GM23338 (cell line): Measurements from ENCODE around the gene CADPS. TPM values are rescaled to one million over a fixed set of nuclear protein-coding genes. Genes with fewer than 3 reads are reported as not detected.

ENCODE experiments used
- ATAC-seq: fragments of 200-7000 bp; cut with Tn5 transposase; 3 replicates; pipeline ENCODE4 v1.9.1; 2020
- DNase-seq: peaks from one replicate; pipeline ENCODE4 v3.0.0-alpha.2; 2015; ENCODE audit warnings: low spot score
- H2AFZ ChIP-seq: fragments of 200-600 bp; sonication (generic); 2 replicates; pipeline ENCODE4 v1.8.0; 2016; ENCODE audit warnings: antibody characterized with exemption, mild to moderate bottlenecking, moderate library complexity
- H3F3A ChIP-seq: fragments of 200-600 bp; sonication (generic); replicated peaks from 2 replicates; pipeline ENCODE4 v1.8.0; 2017; ENCODE audit warnings: antibody characterized with exemption, mixed run types, low read depth
- H3K27ac ChIP-seq: fragments of 200-600 bp; sonication (generic); 2 replicates; pipeline ENCODE4 v1.6.1; 2016; ENCODE audit warnings: low read depth
- H3K27me3 ChIP-seq: fragments of 200-600 bp; sonication (generic); 2 replicates; pipeline ENCODE4 v1.8.0; 2016; ENCODE audit warnings: mild to moderate bottlenecking, mixed run types, moderate library complexity; ENCODE audit not compliant: insufficient read depth
- H3K36me3 ChIP-seq: fragments of 200-600 bp; sonication (generic); 2 replicates; pipeline ENCODE4 v1.8.0; 2016; ENCODE audit warnings: mild to moderate bottlenecking; ENCODE audit not compliant: insufficient read depth
- H3K4me1 ChIP-seq: fragments of 200-600 bp; sonication (generic); 2 replicates; pipeline ENCODE4 v1.8.0; 2016; ENCODE audit warnings: mild to moderate bottlenecking, moderate library complexity; ENCODE audit not compliant: insufficient read depth
- H3K4me2 ChIP-seq: fragments of 200-600 bp; sonication (generic); 2 replicates; pipeline ENCODE4 v1.7.1; 2017; ENCODE audit warnings: mixed run types
- H3K4me3 ChIP-seq: fragments of 200-600 bp; sonication (generic); 2 replicates; pipeline ENCODE4 v1.6.1; 2016; ENCODE audit warnings: mixed run types
- H3K79me2 ChIP-seq: fragments of 200-600 bp; sonication (generic); replicated peaks from 2 replicates; pipeline ENCODE4 v1.8.0; 2017; ENCODE audit warnings: mild to moderate bottlenecking; ENCODE audit not compliant: insufficient read depth
- H3K9me2 ChIP-seq: fragments of 200-600 bp; sonication (generic); 2 replicates; pipeline ENCODE4 v1.8.0; 2017; ENCODE audit not compliant: insufficient read depth
- H4K20me1 ChIP-seq: fragments of 200-600 bp; sonication (generic); replicated peaks from 2 replicates; pipeline ENCODE4 v1.8.0; 2017; ENCODE audit warnings: mild to moderate bottlenecking; ENCODE audit not compliant: insufficient read depth
- H3K27ac Mint-ChIP-seq: 2 replicates; pipeline ENCODE4 v1.8.0; 2020; ENCODE audit warnings: inconsistent platforms, mild to moderate bottlenecking, moderate library complexity, mixed read lengths
- H3K27me3 Mint-ChIP-seq: 3 replicates; pipeline ENCODE4 v1.8.0; 2022; ENCODE audit warnings: low read depth, mild to moderate bottlenecking, moderate library complexity, mixed read lengths, inconsistent platforms; ENCODE audit not compliant: insufficient read depth, poor library complexity
- H3K36me3 Mint-ChIP-seq: 3 replicates; pipeline ENCODE4 v1.8.0; 2021; ENCODE audit warnings: low read depth, mild to moderate bottlenecking, inconsistent platforms, moderate library complexity, mixed read lengths
- H3K4me1 Mint-ChIP-seq: 3 replicates; pipeline ENCODE4 v1.8.0; 2020; ENCODE audit warnings: mild to moderate bottlenecking, inconsistent platforms, mixed read lengths
- H3K4me3 Mint-ChIP-seq: 3 replicates; pipeline ENCODE4 v1.8.0; 2021; ENCODE audit warnings: moderate library complexity, mild to moderate bottlenecking, inconsistent platforms, mixed read lengths
- H3K9me3 Mint-ChIP-seq: 3 replicates; pipeline ENCODE4 v1.8.0; 2020; ENCODE audit warnings: moderate library complexity, mild to moderate bottlenecking, inconsistent platforms, mixed read lengths
- EZH2 ChIP-seq: fragments of 200-600 bp; sonication (generic); IDR thresholded peaks from one replicate; pipeline ENCODE4 v1.8.0; 2017; ENCODE audit warnings: antibody characterized with exemption, mild to moderate bottlenecking, low read depth; ENCODE audit not compliant: unreplicated experiment
- JUNB ChIP-seq: IDR thresholded peaks from one replicate; pipeline ENCODE4 v1.6.1; 2016; ENCODE audit warnings: antibody characterized with exemption; ENCODE audit not compliant: unreplicated experiment
- NANOG ChIP-seq: IDR thresholded peaks from 2 replicates; pipeline ENCODE4 v1.6.1; 2016; ENCODE audit warnings: antibody characterized with exemption, borderline replicate concordance
- polyA plus RNA-seq: library from polyadenylated mRNA; unstranded; fragments of >200 nt; fragmentation: Nextera tagmentation; extraction: Ambion mirVana; gene quantifications from 2 replicates; pipeline ENCODE4 v1.2.1, GENCODE V29; 2016
- total RNA-seq: library from RNA; depleted of rRNA; stranded (reverse); fragments of >200 nt; shearing (Covaris generic); gene quantifications from 2 replicates; pipeline ENCODE4 v1.2.3, GENCODE V29; 2014
- TF ChIP-seq, protein P1 (sequence below): fragments of 250-450 bp; sonication (Bioruptor Pico); IDR thresholded peaks from 2 replicates; pipeline ENCODE4 v1.5.0; 2020; ENCODE audit warnings: mild to moderate bottlenecking, moderate library complexity

Gene CADPS
- total and polyA plus RNA-seq, 2 experiments from 2014 or later, result 14.7 to 22.0 TPM

DNA sequence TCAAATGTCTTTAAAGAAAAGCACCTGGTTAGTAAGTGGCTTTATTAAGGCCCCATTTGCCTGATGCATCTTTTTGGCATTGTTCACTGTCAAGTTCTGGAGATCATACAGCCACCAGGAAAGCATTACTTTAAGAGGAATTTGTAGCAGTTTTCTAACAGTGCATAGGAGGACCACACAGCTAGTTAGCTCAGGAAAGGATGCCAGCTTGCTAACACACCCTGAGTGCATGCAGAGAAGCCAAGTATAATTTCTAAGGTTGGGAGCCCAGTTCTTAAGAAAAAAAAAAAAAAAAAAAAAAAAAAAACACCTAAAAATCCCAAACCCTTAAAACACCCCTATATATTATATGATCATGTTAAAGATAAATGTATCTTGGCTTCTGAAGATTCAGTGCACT is 399.9 kb downstream of the CADPS start (continued):
- TF ChIP-seq, protein P1, sequence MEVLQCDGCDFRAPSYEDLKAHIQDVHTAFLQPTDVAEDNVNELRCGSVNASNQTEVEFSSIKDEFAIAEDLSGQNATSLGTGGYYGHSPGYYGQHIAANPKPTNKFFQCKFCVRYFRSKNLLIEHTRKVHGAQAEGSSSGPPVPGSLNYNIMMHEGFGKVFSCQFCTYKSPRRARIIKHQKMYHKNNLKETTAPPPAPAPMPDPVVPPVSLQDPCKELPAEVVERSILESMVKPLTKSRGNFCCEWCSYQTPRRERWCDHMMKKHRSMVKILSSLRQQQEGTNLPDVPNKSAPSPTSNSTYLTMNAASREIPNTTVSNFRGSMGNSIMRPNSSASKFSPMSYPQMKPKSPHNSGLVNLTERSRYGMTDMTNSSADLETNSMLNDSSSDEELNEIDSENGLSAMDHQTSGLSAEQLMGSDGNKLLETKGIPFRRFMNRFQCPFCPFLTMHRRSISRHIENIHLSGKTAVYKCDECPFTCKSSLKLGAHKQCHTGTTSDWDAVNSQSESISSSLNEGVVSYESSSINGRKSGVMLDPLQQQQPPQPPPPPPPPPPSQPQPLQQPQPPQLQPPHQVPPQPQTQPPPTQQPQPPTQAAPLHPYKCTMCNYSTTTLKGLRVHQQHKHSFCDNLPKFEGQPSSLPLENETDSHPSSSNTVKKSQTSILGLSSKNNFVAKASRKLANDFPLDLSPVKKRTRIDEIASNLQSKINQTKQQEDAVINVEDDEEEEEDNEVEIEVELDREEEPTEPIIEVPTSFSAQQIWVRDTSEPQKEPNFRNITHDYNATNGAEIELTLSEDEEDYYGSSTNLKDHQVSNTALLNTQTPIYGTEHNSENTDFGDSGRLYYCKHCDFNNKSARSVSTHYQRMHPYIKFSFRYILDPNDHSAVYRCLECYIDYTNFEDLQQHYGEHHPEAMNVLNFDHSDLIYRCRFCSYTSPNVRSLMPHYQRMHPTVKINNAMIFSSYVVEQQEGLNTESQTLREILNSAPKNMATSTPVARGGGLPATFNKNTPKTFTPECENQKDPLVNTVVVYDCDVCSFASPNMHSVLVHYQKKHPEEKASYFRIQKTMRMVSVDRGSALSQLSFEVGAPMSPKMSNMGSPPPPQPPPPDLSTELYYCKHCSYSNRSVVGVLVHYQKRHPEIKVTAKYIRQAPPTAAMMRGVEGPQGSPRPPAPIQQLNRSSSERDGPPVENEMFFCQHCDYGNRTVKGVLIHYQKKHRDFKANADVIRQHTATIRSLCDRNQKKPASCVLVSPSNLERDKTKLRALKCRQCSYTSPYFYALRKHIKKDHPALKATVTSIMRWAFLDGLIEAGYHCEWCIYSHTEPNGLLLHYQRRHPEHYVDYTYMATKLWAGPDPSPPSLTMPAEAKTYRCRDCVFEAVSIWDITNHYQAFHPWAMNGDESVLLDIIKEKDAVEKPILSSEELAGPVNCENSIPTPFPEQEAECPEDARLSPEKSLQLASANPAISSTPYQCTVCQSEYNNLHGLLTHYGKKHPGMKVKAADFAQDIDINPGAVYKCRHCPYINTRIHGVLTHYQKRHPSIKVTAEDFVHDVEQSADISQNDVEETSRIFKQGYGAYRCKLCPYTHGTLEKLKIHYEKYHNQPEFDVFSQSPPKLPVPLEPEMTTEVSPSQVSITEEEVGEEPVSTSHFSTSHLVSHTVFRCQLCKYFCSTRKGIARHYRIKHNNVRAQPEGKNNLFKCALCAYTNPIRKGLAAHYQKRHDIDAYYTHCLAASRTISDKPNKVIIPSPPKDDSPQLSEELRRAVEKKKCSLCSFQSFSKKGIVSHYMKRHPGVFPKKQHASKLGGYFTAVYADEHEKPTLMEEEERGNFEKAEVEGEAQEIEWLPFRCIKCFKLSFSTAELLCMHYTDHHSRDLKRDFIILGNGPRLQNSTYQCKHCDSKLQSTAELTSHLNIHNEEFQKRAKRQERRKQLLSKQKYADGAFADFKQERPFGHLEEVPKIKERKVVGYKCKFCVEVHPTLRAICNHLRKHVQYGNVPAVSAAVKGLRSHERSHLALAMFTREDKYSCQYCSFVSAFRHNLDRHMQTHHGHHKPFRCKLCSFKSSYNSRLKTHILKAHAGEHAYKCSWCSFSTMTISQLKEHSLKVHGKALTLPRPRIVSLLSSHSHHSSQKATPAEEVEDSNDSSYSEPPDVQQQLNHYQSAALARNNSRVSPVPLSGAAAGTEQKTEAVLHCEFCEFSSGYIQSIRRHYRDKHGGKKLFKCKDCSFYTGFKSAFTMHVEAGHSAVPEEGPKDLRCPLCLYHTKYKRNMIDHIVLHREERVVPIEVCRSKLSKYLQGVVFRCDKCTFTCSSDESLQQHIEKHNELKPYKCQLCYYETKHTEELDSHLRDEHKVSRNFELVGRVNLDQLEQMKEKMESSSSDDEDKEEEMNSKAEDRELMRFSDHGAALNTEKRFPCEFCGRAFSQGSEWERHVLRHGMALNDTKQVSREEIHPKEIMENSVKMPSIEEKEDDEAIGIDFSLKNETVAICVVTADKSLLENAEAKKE (CRISPR knock-in tag), result no peak
- no peak for TF ChIP-seq NANOG
- TF ChIP-seq EZH2, result no peak

DNA sequence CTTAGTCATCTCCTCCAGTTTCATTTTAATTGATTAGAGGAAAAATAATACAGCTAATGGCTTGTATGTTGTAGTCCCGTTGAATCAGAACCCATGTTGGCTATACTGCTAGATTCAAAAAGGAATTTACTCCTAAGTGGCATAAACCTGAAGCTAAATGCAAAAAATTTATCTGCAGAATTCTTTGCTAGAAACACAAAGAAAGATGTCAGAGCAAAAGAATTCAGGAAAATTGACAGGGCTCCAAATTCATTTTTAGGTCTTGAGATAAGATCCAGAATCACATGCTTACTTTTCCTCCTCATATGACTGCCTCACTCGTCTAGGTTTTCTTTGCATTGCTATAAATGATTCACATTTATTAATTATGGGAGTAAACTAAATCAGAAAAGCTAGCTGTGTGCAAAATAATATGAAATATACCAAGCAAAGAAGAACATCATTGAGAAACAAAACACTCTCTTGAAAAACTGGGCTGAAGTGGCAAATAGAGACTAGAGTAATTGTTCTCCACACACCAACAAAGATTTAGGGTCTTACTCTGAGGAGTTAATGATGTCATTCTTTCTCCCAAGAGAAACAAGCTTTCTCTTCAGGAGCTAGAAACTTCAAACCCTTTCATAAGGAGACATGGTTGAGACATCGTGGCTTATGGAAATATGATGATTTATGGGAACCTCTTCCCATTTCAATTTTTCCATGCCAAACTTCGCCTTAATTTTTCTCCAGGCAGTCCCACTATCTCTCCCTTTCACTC is 407.1 kb downstream of the CADPS start:
- H3K27me3 ChIP-seq, result no peaks in the 10 kb centered on the region
- Mint-ChIP-seq H3K4me1 (peaks cover 16% of the 10 kb centered on the region), H3K27me3 (peaks cover 5% of the 10 kb centered on the region), H3K27ac (no peak overlapping the region), H3K9me3 (no peaks in the 10 kb centered on the region), H3K36me3 (no peaks in the 10 kb centered on the region), H3K4me3 (no peak overlapping the region)
- H3K4me1 ChIP-seq, result peaks cover 13% of the 10 kb centered on the region
- TF ChIP-seq JUNB, result no peak
- TF ChIP-seq, protein P1 (CRISPR knock-in tag), result no peak
- H3K4me2 ChIP-seq, result no peak overlapping the region
- H3F3A ChIP-seq, result no peaks in the 10 kb centered on the region
- no peak overlapping the region for H3K4me3 ChIP-seq
- H3K79me2 ChIP-seq, result no peaks in the 10 kb centered on the region
- DNase-seq, result no peak
- no peak overlapping the region for H2AFZ ChIP-seq
- H3K9me2 ChIP-seq, result no peaks in the 10 kb centered on the region
- H3K36me3 ChIP-seq, result no peaks in the 10 kb centered on the region
- H4K20me1 ChIP-seq, result no peaks in the 10 kb centered on the region
- no peak for ATAC-seq
- H3K27ac ChIP-seq, result no peak overlapping the region
